Measurements from ENCODE around the gene PLEKHA6.

Gene PLEKHA6

GRCh38 chr1:204176049-204176448, 183.7 kb downstream of the PLEKHA6 start:
- DNase-seq: no peak

GRCh38 chr1:204174958-204175357, 184.8 kb downstream of the PLEKHA6 start:
- DNase-seq: no peak

- no peak for DNase-seq
These were observed 187.2 kb downstream of the PLEKHA6 start for GRCh38 chr1:204172404-204173029.

GRCh38 chr1:204171751-204172178, 188.0 kb downstream of the PLEKHA6 start:
- DNase-seq: no peak

- no peak for DNase-seq
These were observed 189.1 kb downstream of the PLEKHA6 start for GRCh38 chr1:204170494-204171155.

- no peak for DNase-seq
These were observed 189.9 kb downstream of the PLEKHA6 start for GRCh38 chr1:204169858-204170257.
